GM12865 (cell line): ENCODE measurements around the gene UCP2.

ENCODE experiments used
- DNase-seq: peaks from one replicate; pipeline ENCODE4 v3.0.0; 2010; ENCODE audit warnings: low read depth
- H3K4me3 ChIP-seq: 2 replicates; pipeline ENCODE4 v1.5.1; 2011; ENCODE audit warnings: mild to moderate bottlenecking, low read depth, low read length, control low read depth
- TF ChIP-seq, protein P1 (sequence below): IDR thresholded peaks from 2 replicates; pipeline ENCODE4 v1.5.1; 2011; ENCODE audit warnings: low read length, control low read depth, low read depth, inconsistent platforms; ENCODE audit not compliant: insufficient read depth; ENCODE audit errors: missing control alignments

Gene UCP2

DNA sequence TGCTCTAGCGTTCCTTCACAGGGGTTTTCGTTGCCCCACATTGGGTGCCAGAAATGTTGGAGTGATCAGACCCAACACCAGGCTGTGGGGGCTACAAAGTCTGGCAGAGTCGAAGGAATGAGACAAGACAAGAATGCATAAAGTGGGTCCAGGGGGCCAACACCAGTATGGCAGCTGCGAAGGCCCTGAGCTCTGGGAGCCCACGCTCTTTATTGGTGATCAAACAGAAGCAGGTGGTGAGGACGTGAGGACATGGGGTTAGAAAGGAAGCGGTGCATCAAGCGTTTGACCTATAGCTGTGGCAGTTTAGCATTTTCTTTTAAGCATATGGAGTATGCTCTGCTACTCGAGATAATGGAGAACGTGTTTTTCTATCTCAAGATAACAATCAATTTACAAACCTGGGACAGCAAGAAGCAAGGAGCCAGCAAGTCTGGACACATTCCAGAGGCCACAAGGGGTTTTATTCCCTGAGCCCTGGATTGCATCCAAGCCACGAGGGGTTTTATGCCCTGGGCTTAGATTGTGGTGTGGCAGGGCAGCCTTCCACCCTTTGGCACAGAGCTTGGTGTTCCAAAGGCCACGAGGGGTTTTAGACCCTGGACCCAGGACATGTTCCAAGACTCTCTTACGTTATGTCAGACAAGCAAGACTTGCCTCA, 35.7 kb downstream of the UCP2 start:
- H3K4me3 ChIP-seq, result no peak overlapping the region
- DNase-seq, result no peak
- TF ChIP-seq, protein P1, sequence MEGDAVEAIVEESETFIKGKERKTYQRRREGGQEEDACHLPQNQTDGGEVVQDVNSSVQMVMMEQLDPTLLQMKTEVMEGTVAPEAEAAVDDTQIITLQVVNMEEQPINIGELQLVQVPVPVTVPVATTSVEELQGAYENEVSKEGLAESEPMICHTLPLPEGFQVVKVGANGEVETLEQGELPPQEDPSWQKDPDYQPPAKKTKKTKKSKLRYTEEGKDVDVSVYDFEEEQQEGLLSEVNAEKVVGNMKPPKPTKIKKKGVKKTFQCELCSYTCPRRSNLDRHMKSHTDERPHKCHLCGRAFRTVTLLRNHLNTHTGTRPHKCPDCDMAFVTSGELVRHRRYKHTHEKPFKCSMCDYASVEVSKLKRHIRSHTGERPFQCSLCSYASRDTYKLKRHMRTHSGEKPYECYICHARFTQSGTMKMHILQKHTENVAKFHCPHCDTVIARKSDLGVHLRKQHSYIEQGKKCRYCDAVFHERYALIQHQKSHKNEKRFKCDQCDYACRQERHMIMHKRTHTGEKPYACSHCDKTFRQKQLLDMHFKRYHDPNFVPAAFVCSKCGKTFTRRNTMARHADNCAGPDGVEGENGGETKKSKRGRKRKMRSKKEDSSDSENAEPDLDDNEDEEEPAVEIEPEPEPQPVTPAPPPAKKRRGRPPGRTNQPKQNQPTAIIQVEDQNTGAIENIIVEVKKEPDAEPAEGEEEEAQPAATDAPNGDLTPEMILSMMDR, result no peak

DNA sequence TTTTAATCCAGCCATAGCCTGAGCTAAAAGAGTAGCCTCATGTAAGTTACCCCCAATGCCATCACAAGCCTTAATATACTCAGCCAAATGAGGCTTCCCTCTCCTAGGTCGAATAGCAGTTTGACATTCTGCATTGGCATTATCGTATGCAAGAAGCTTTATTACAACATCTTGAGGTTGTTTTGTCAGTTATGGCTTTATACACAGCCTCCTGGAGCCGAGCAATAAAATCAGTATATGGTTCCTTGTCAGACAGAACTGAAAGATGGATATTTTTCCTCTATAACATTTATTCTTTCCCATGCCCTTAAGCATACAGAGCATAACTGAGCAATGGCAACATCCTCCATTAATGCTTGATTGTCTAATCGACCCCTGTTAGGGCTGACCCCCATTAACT, 37.2 kb downstream of the UCP2 start:
- DNase-seq, result no peak
- H3K4me3 ChIP-seq, result no peak overlapping the region
- TF ChIP-seq, protein P1, result no peak

DNA sequence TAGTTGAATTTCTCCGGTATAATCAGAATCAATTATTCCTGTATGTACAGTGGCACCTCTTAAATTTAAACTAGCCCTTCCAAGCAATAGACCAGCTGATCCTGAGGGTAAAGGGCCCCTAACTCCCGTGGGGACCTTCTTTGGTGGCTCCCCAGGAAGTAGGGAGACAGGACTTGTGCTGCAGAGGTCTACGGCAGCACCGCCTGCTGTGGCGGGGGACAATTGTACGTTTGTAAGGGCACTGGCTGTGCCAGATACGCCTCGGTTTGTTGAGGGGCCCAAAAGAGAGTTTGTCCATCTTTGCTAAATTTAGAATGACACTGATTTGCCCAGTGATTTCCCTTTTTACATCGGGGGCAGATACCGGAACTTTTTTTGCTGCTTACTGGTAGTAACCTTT, 37.7 kb downstream of the UCP2 start:
- H3K4me3 ChIP-seq, result no peak overlapping the region
- DNase-seq, result no peak
- TF ChIP-seq, protein P1, result no peak

DNA sequence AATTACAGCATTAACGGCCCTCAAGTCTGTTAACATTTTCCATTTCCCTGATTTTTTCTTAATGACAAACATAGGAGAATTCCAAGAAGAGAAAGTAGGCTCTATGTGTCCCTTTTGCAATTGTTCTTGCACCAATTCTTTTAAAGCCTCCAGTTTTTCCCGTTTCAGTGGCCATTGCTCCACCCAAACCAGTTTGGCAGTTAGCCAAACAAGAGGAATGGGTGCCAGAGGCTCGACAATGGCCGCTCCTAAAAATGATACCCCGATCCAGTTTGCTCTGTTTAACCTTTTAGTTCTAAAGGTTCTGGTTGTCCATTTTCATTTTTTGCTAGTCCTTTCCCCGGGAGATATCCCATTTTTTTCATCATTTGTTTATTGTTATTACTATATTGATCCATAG, 38.6 kb downstream of the UCP2 start:
- TF ChIP-seq, protein P1, result no peak
- DNase-seq, result no peak
- H3K4me3 ChIP-seq, result no peak overlapping the region

DNA sequence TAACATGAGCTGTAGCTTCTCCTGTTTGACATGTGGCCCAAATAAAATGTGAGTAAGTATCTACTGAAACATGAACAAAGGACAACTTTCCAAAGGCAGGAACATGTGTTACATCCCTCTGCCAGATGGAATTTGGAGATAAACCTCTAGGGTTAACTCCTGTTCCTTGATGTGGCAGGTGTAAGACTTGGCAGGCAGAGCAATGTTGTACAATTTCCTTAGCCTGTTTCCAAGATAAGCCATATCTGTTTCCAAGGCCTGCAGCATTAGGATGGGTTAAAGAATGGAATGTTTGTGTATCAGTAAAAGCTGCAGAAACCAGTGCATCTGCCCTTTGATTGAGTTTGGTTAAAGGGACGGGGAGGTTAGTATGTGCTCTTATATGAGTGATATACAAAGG, 40.6 kb downstream of the UCP2 start:
- TF ChIP-seq, protein P1, result no peak
- no peak for DNase-seq

DNA sequence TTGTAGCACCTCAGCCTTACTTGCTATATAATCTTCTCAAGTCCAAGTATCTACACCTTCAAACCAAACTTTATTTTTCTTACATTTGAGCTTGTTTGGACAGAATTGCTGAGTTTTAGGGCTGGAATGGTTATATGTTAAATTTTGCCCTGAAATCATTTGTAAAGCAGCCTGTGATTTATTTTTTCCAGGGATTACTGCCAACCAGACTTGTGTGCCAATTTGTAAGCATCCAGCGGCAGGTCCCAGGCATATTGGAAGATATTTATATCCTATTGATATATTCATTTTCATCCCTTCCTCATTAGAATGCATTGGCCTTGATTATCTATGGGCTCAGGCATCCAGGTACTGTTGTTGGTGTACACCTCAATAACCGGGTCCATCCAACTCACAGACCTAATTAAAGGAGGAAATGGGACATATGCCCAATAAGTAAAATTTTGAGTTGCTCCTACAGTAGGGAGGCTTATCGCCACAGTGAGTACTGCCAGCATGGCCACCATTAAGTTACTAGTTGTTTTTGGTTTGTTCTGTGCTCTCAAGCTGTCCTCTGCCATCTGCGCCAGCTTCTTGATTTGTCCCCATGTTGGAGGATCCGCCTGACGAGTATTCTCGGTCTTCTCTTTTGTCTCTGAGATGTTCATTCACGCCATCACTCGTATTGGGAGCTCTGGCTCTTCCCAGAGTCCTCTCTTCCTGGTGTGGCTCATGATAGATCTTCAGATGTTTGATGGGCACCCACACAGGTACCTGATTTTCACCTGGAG, 41.7 kb downstream of the UCP2 start:
- DNase-seq, result no peak

More for the DNA sequence above, 40.6 kb downstream of the UCP2 start:
- H3K4me3 ChIP-seq, result no peak overlapping the region

More for the DNA sequence above, 41.7 kb downstream of the UCP2 start:
- TF ChIP-seq, protein P1, result no peak
- H3K4me3 ChIP-seq, result no peak overlapping the region
